GM21619 (cell line): ENCODE measurements around the gene RIMS4.
A peak's percentile ranks its signal among the peaks of the same experiment; 100 is the strongest.

Experiments
- ATAC-seq: cut with Tn5 transposase; IDR thresholded peaks from one replicate; pipeline ENCODE4 v1.9.1; 2021; ENCODE audit not compliant: unreplicated experiment

Gene RIMS4

GRCh38 chr20:44703183-44703925, 107.0 kb downstream of the RIMS4 start:
- no peak for ATAC-seq

- peak; percentile 62 for ATAC-seq
Observed at GRCh38 chr20:44702776-44703175, 107.6 kb downstream of the RIMS4 start.

GRCh38 chr20:44701858-44702256, 108.5 kb downstream of the RIMS4 start:
- ATAC-seq: no peak
